Activated CD8-positive, alpha-beta memory T cell treated with anti-CD3 and anti-CD28 coated beads for 4 hours (primary cell): ENCODE results near the gene PCDH9.

Experiments
- DNase-seq, 2 donors: peaks; one replicate each; pipeline ENCODE4 v3.0.0-alpha.2; 2020; ENCODE audit warnings: low read depth in 2 of 2

PCDH9 gene

DNA sequence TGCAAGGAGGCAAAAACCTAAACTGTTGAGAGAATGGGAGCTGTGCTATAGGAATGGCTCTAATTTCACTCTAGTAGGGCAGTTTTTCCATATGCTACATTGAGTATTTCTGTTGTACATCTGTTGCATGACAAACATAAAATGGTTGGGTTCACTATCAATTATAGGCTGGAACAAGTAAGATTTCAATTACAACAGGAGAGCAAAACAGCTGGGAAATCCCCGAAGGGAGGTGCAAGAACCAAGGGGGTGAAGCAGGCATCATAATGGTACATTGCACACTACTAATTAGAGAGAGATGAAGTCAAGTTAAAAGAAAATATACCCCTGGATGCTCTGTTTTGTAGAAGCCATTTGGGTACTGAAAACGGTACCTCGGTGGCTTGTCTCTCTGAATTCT is 389.5 kb downstream of the PCDH9 start:
- no peak for DNase-seq

GRCh38 chr13:66837246-66837645 is 392.9 kb downstream of the PCDH9 start:
- DNase-seq = no peak

- DNase-seq = no peak
Observed at GRCh38 chr13:66835040-66835628, 395.0 kb downstream of the PCDH9 start.

- no peak for DNase-seq
Observed at GRCh38 chr13:66830940-66831716, 399.0 kb downstream of the PCDH9 start.

DNA sequence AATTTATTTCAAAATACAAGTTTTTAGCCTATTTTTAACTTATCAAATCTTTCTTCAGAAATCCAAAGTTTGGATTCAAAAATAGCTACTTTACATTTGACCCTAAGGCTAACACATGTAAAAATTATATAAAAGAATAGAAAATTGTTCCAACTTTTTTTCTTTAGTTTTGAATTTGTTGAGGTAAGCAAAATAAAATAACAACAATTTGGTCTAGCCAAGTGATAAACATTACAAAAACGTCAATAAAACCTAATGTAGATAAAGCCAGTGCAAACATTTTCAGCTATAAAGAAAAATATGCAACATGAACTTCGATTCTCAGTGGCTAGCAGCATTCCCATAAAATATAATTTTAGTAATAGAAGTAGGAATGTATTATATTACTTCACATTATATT is 400.3 kb downstream of the PCDH9 start:
- no peak for DNase-seq

GRCh38 chr13:66826398-66826797 is 403.7 kb downstream of the PCDH9 start:
- no peak for DNase-seq

GRCh38 chr13:66821551-66821950 is 408.6 kb downstream of the PCDH9 start:
- no peak for DNase-seq

DNA sequence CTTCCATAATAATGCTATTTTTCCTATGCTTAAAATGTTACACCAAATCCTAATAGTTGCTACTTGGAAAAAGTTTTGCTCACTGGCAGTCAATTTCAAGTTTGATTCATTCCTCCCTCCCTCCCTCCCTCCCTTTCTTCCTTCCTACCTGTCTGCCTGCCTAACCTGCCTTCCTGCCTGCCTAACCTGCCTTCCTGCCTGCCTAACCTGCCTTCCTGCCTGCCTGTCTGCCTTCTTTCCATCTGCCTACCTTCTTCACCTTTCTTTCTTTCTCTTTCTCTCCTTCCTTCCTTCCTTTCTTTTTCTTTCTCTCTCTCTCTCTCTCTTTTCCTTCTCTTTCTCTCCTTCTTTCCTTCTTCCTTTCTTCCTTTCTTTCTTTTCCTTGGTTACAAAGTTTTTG is 418.7 kb downstream of the PCDH9 start:
- DNase-seq = no peak

DNA sequence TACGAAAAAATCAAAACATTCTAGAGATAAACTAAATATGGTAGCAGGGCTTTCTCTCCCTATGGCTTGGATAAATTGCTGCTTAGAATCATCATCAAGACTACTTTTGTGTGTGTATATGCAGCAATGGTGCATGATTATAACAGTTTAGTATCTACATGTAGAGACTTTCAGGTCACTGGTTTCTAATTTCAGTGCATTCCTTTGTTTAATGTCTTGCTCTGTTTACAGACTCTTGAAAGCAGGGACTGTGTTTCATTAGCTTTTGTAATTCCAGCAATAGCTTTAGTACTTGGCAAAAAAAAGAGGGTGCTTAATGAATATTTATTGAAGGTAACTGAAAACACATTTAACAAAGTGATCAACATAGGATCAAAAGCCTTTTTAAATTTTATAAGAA is 420.7 kb downstream of the PCDH9 start:
- DNase-seq = no peak

GRCh38 chr13:66807251-66807650 is 422.9 kb downstream of the PCDH9 start:
- DNase-seq = no peak

GRCh38 chr13:66805657-66806056 is 424.5 kb downstream of the PCDH9 start:
- DNase-seq = no peak

- DNase-seq = no peak
Observed at GRCh38 chr13:66803808-66804456, 426.2 kb downstream of the PCDH9 start.

GRCh38 chr13:66803013-66803807 is 426.9 kb downstream of the PCDH9 start:
- no peak for DNase-seq

GRCh38 chr13:66795636-66796035 is 434.5 kb downstream of the PCDH9 start:
- no peak for DNase-seq

DNA sequence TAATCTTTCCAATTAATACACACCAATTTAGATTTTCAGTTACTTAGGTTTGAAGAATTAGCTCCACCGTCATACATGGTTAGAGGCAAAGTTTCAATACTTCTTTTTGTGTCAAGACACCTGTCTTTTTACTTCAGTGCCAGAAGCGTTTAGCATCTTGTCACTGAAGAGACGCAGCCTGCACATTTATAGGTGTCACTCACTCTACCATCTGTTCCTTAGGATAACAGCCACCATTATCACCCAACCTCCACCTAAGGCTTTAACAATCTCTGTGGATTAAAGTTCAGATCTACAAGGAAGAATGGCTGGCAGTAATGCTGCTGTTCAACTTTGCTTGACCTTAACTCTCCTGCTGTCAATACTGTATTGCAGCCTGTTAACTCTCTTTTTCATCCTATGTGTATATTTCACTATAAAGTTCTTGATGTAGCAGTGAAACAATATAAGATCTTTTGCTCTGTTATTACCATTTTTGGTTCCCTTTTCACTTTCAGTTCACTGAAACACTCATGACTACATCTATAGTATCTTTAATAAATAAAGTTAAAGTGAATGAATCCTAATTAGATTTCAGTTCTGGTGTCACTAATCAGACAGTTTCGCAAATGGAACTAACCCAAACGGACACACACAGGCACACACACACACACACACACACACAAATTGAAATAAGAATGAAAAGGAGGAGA is 435.6 kb downstream of the PCDH9 start:
- DNase-seq = no peak

DNA sequence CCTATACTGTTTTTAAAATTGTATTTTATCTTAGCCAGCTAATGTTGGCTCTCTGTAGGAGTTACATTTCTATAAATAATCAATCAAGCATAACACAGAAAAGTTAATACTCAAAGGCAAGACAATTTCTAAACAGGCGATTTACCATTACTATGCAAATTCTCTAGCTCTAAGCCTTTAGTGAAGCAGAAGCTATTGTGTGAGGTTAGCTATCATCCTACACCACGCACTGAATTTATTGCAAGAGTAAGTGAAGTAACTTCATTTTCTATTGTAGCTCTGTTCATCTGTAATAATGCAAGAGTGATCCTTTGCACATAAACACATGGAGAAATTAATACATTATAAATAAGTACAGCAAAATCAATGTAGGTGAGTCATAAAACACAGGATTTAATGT is 439.3 kb downstream of the PCDH9 start:
- no peak for DNase-seq

GRCh38 chr13:66781241-66781640 is 448.9 kb downstream of the PCDH9 start:
- no peak for DNase-seq

DNA sequence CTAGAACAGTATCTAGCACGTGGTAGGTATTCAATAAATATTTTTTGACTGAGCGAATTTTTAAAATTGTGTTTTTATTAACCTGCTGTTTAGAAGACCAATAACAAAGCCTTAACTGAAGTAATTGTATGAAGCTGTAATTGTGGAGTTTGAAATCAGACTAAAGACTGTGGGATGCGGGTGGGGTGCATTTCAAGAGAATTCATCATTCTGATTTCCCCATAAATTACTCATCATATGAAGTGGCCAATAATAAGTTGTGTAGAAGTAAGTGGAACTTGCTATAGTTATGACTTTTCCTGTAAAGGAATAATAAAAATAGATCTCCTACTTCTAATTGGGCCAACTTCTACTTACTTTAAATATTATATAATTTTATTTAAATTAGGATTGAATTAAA is 449.3 kb downstream of the PCDH9 start:
- DNase-seq = no peak

GRCh38 chr13:66778461-66778860 is 451.7 kb downstream of the PCDH9 start:
- no peak for DNase-seq

DNA sequence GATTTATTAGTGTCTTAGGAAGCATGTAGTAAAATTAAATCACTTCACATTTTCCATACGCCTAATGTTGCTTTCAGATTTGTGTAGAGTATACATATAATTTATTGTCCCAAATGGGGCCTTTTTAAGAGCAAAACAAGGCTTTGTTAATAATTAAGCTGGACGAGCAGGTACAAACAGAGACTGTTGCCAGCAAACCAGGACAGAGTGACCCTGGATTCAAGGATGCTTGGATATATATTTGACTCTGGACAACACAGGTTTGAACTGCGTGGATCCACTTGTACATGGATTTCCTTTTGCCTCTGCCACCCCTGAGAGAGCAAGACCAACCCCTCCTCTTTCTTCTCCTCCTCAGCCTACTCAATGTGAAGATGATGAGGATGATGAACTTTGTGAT is 454.9 kb downstream of the PCDH9 start:
- no peak for DNase-seq

DNA sequence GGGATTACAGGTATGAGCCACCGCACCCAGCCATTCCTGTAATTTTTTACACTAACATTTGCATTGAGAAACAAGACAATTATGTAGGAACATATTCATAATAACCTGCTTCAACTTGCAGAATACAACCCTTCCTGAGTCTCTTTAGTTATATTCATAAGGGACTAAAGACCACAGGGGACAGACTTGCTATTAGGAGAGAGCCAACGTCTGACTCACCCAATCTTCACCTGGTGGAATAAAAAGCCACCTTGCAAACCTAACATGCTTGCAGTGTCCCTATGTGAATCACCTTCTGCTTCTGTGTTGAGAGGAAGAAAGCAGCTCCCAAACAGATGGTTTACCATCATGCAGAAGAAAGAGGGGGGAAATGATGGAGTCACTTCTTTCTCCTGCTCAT is 456.1 kb downstream of the PCDH9 start:
- no peak for DNase-seq

- DNase-seq = no peak
Observed at GRCh38 chr13:66765559-66765958, 464.6 kb downstream of the PCDH9 start.
